Erythroblast (primary cell): ENCODE measurements around the gene COL12A1.

ENCODE experiments used
- GATA1 ChIP-seq: IDR thresholded peaks from 2 replicates; pipeline ENCODE4 v1.6.1; 2011; ENCODE audit warnings: low read depth, mild to moderate bottlenecking, control low read depth, low read length, moderate library complexity
- POLR2A ChIP-seq: IDR thresholded peaks from 2 replicates; pipeline ENCODE4 v1.6.1; 2011; ENCODE audit warnings: mild to moderate bottlenecking, low read length

DNA sequence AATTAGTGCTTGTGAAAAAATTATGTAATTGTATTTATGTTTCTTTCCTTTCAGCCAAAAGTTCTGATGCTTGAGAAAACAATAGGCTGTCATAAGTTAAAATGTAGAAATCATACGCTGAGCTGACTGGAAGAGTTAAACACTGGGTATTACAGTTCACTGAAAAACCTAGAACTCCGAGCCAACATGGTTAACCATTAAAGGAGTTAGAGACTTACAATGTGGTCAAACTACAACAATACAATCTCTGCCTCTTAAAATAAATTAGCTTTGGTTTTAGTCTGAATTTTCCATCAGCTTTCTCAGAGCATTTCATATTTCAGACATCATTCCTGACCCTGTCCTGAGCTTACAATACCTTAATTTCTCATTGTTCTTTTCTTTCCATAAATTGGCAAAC, 91.0 kb downstream of the COL12A1 start:
- TF ChIP-seq POLR2A (no peak), GATA1 (no peak)
